Raji (cell line): ENCODE measurements around the gene FUT8.

Source experiments
- POLR2A ChIP-seq: IDR thresholded peaks from 2 replicates; pipeline ENCODE4 v1.6.1; 2011; ENCODE audit warnings: low read depth, low read length, control low read depth; ENCODE audit not compliant: insufficient read depth

The FUT8 gene

DNA sequence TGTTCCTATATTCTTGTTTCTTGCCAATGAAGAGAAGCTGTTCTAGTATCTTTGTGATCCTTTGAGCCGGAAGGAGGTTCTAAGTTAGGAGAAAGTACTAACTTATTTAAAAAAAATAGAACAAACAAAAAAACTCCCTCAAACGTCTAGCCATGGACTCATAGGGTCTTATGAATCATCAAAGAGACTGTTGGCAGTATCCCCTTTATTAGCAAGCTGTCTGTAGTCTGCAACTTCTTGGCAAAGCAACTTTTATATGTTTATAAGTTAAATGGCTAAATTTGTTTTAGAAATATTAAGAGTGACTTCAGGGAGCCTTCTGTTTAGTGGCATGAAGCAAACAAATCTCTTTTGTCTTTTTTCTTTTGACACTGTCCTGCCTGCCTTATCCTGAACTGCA is 291.9 kb downstream of the FUT8 start:
- TF ChIP-seq POLR2A = no peak

DNA sequence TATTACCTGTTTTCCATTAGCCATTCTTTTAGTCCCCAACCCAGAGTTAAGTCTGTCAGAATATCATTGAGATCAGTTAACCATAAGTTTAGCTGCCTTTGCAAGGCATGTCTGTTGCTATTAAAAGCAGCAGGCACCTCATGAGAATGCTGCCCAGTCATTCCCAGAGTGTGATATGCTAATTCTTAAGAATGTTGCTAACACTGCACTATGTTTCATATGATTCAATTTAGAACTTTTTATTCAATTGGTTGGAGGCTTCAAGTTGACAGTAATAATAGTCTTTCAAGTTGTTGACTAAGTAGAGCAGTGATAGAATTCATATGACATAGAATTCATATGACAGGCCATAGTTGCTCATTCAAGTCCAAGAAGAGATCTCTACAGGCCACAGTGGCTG is 292.3 kb downstream of the FUT8 start:
- TF ChIP-seq POLR2A = no peak

DNA sequence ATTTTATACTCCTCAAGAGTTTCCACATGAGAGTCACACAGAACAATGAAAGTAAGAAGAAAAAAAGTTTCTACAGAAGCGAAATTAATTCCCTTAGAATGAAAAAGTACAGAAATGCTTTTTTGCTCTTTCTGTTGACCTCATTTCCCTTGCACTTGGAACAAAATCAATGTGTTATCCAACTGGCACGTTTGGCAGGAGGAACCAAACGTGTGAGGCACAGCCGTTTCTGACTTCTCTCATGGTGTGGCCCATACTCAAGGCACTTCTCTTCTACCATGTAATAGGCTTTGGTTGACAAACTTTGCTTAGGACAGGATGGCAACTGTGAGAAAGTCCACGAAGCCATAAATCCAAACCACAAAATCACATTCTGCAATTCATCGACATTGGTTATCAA is 297.0 kb downstream of the FUT8 start:
- TF ChIP-seq POLR2A = no peak

DNA sequence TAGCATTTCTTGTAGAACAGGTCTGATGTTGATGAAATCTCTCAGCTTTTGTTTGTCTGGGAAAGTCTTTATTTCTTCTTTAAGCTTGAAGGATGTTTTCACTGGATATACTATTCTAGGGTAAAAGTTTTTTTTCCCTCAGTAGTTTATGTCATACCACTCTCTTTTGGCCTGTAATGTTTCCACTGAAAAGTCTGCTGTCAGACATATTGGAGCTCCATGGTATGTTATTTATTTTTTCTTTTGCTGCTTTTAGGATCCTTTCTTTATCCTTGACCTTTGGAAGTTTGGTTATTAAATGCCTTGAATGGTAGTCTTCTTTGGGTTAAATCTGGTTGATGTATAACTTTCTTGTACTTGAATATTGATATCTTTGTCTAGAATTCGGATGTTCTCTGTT is 306.1 kb downstream of the FUT8 start:
- no peak for TF ChIP-seq POLR2A

DNA sequence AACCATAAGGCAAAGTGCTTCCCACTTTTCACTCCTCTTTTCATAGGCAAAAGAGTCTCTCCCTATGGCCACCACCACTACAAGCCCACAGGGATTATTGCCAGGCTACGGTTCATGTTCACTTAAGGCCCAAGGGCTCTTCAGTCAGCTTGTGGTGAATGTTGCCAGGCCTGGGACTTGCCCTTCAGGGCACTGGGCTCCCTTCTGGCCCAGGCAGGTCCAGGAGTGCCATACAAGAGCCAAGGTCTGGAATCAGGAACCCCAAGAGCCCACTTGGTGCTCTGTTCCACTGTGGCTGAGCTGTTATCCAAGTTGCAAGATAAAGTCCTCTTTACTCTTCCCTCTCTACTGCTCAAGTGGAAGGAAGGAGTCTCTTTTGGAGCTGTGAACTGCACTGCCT is 307.6 kb downstream of the FUT8 start:
- TF ChIP-seq POLR2A = no peak

DNA sequence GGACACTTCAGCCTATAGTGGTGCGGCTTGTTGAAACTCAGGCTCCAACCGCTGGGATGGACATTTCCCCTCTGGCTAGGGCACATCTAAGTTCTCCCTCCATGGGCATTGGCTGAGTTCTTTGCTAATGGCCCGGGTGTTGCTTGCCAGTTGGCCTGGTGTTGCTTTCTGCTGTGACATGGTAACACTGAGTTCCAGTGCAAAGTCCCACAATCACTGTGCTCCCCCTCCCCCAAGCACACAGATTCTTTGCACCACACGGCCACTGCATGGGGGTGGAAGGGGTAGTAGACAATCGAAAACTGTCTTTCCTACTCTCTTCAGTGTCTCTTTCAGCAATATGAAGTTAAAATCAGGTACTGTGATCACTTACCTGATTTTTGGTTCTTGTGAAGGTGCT is 308.2 kb downstream of the FUT8 start:
- TF ChIP-seq POLR2A = no peak

DNA sequence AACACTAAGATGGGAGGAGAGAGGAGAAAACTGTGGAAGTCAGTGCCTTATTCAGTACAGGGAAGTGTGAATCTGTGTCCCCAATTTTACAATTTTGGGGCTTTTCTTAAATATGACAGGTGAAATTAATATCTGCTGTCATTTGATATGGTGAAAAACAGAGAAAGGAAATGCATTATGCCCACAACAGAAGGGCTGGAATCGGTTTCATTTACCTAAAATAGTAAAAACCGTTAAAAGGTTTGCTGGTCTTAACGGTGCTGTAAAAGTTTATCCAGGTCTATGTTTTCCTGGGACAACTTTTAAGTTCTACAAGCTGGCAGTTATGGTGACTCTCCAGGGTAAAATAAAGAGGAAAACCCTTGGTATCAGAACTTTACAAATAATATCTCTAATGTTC is 310.8 kb downstream of the FUT8 start:
- no peak for TF ChIP-seq POLR2A

DNA sequence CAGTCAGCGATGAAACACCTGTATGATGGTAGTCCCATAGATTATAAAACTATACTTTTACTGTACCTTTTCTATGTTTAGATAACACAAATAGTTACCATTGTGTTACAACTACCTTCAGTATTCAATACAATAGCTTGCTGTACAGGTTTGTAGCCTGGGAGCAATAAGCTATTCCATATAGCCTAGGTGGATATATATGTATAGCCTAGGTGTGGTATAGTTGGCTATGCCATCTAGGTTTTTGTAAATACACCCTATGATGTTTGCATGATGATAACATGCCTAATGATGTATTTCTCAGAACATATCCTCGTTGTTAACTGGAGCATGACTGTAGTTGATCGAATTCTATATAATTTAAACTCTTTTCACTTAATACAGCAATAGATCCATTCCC is 316.1 kb downstream of the FUT8 start:
- no peak for TF ChIP-seq POLR2A

DNA sequence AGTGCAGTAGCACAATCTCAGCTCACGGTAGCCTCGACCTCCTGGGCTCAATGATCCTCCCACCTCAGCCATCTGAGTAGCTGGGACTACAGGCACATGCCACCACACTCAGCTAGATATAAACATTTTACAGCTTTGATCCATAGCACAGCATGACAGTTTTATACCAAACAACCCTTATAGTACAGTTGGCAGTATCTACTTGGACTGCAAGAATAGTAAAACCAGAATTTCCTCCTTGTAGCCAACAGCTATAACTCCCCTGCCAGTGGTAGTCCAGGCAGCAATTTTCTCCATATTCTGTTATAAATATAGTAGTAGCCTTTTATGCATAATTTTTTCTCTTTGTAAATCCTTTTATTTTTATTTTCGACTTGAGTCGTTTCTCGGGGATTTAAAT is 317.0 kb downstream of the FUT8 start:
- no peak for TF ChIP-seq POLR2A

DNA sequence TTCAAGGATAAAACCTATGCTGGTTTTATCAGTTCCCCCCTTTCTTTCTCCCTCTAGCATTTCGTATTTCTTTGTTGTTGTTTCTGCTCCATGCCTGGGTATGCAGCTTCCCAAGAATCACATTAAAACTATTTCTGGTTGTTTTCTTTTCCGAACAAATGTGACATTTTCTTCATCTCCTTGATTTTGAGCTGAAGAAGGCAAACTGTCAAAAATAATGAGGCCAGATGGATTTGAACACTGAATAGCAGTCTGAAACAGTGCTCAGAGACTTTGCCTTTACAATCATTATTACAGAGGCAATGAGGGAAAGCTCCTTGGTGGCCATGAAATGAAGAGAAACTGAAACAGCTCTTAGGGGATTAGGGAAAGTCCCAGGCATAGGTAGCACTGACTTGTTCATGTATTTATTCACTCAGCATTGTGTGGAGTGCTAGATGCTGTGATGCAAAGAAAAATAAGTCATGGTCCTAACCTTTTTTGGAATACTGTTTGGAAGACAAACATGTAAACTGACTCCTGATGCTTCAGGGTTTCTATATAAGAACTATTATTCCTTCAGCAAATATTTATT is 319.5 kb downstream of the FUT8 start:
- TF ChIP-seq POLR2A = no peak

DNA sequence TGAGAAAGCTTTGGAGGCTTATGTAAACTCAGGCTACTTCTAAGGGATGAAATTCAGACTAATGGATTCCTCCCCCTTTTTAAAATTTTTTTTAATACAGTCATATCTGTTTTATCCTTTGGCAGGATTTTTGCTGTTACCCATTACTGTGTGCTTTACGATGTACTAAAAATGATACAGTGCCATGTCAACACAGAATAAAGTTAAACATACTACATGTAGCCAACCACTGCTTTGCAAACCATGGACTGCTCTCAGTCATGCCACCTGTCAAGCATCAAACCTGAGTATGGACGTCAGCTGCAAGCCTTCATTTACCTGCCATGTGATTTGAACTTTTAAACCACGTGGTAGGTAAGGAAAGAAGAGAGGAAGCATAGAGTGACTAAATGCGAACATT is 325.8 kb downstream of the FUT8 start:
- TF ChIP-seq POLR2A = no peak

DNA sequence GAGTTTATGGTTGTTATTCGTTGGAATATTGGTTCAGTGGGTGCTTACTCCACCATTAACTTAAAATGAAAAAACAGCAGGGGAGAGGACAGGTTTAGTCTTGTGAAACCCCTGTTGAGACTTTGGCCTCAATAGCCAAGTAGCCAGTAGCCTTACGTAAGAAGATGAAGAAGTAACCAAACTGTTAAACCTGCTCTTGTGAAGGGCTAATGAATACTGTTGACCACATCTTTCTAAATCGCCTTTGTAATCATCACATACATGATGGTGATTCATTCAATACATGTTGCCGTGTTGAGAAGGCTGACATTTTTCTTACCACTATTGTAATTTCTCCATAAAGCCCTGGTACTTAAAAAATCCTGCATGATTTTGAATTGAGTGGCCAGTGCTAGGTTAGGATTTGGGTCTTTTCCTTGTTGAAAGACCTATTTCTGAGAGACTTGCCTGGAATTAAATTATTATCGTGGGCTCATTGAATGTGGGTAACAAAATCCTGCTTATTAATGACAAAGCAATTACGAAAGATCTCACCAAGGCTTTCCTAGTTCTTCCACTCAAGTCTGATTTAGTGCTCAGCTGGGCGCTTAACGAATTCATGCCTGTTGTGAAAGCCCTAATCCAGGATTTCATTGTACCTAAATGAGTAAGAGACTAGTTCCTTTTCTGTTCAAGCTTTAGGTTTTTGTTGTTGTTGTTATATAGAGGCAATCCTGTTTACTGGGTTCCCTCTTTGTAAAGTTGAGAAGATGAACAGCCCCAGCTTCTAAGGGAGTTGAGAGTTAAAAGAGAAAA is 333.1 kb downstream of the FUT8 start:
- TF ChIP-seq POLR2A = no peak

DNA sequence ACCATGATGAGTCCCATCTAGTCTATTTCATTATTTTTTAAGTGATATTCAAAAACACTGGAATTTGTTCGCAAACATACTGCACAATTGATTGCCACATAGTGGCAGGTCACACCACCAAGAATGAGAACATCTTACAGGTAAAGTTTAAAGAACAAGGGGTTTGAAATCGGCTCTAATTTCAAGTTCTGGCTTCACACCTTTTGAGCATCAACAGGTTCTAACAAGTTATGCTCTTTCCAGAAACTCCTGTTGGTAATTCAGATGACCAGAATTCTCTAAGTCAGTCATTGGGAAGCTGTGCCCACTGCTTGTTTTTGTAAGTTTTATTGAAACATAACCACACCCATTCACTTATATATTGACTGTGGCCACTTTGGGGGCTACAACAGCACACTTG is 336.3 kb downstream of the FUT8 start:
- TF ChIP-seq POLR2A = no peak

DNA sequence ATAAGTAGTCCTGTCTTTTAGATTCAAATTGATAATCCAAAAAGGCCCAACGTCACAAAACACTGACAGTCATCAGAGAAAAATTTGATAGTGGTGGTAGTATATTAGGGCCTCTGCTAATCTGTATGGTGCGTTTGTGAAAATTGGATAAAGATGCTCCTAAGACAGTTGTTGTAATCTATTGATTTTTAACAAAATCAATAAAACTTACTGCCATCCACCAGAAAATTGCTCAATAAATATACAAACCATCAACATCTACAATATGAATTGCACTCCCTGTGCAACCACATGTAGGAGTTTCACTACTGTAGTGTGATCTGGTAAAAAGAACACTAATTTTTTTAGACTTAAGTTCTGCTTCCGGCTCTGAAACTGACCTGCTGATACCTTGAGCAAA is 336.8 kb downstream of the FUT8 start:
- TF ChIP-seq POLR2A = no peak

DNA sequence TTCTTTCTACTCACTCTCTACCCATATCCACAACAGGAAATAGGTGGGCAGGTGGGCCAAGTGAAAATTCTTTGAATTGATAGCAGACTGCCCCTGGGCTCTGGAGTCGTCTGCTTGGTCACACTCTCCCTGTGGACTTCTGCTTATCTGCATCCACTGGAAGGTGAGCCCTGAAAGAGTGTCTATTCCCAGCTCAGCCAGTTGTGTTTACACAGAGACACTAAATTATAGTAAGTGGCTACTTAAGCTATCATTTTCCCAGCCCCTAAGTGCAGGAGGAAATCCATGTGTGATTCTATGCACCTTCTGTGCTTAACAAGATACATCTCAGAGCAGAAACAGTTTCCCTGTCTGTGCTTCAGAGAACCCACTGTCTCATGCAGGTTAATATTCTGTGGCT is 338.4 kb downstream of the FUT8 start:
- no peak for TF ChIP-seq POLR2A

DNA sequence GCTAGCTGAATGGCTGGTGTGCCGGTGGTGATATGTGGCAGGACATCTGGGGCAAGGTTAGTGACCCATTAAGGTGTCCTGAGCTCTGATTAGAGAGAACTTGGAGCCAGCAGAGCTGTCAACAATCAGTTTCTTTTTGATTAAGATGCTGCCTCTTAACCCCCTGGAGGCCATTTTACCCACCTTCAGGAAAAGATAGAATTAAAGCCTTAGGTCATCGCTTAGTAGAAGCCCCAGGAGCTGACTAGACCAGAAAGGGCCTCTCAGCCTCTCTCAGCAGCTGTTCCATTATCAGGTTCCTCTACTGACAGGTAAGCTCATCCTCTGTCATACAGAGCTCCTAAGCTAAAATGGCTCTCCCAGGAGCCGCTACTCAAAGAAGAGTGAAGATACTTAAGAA is 339.0 kb downstream of the FUT8 start:
- TF ChIP-seq POLR2A = no peak

DNA sequence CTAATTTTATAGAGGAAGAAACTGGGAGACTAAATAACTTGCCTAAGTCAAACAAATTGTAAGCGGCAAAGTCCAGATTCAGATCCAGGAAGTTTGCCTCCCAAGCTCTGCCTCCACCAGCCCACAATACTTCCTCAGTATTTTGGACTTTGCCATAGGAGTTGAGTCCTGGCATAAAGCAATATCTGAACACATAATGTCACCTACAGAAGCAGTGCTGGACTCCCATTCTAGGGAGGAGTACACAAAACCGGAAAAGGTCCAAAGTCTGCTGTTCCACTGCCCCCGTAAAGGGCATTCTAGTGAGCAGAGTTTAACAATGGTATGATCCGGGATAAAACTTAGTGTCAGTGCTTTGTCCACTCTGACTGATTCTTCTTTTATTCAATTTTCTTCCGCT is 340.5 kb downstream of the FUT8 start:
- no peak for TF ChIP-seq POLR2A
